ENCODE results near the gene RNF217. TPM values are rescaled to one million over a fixed set of nuclear protein-coding genes. Genes with fewer than 3 reads are reported as not detected.

The RNF217 gene
- total and polyA plus RNA-seq, 2 of the 8 experiments (the other 6 are each of a cell fraction or from before 2014, with no cell fraction given): 2.0 to 8.9 TPM

- no peak overlapping the region; a peak in 1 of 7 replicates for H3K9ac ChIP-seq (replicated peaks in 1 of 4; ENCODE audit: extremely low read depth in 1 of 4, low read depth in 3 of 4, low read length in 3 of 4)
- CTCF ChIA-PET (ENCODE audit: partially characterized antibody): interaction anchor here (1.2 to 3.6 kb wide), 6 partner anchors 9 to 149 kb away, joined by 3 to 18 read pairs (median 5); no protein-coding TSS in a partner anchor
- TF ChIP-seq SIN3A (conservative IDR thresholded peaks at IDR 0.05 in 1 of 2, IDR thresholded peaks at IDR 0.05 in 1 of 2; ENCODE audit: low read depth in 1 of 2, low read length in 2 of 2) (no peak), TAF7 (optimal IDR thresholded peaks at IDR 0.05; ENCODE audit: borderline replicate concordance, low read depth, low read length) (no peak), RFX5 (IDR thresholded peaks at IDR 0.05; ENCODE audit: borderline replicate concordance, low read depth, low read length) (no peak), NRF1 (IDR thresholded peaks at IDR 0.05; ENCODE audit: low read depth, low read length) (no peak), GTF2F1 (IDR thresholded peaks at IDR 0.05; ENCODE audit: borderline replicate concordance, low read depth, low read length) (no peak), NANOG (IDR thresholded peaks at IDR 0.05; ENCODE audit: insufficient read depth, low read depth, low read length, poor library complexity, severe bottlenecking) (no peak), KDM4A (IDR thresholded peaks at IDR 0.05; ENCODE audit: low read depth, low read length, severe bottlenecking) (no peak), SUZ12 (IDR thresholded peaks at IDR 0.05; ENCODE audit: low read length) (no peak), SP2 (IDR thresholded peaks at IDR 0.05; ENCODE audit: low read length) (no peak), PHF8 (conservative IDR thresholded peaks at IDR 0.05; ENCODE audit: low read depth, low read length) (no peak)
Measured at GRCh38 chr6:124963831-124964763, 1.9 kb downstream of the RNF217 start.

More at GRCh38 chr6:124963831-124964763, 1.9 kb downstream of the RNF217 start:
- WGBS, 2 experiments (ENCODE audit: extremely low coverage in 1 of 2, insufficient coverage in 1 of 2, insufficient read length in 1 of 2, insufficient replicate concordance in 2 of 2, low coverage in 1 of 2, low lambda C conversion rate in 2 of 2, missing lambda C conversion rate in 1 of 2): 76% methylated on average over 6 of the region's 6 CpGs; no CpG with 5 or more reads in 1 of the 2 experiments
- Histone ChIP-seq H2AFZ (ENCODE audit: low read length) (no peak overlapping the region), H3K27ac (ENCODE audit: low read depth, low read length) (no peak overlapping the region), H3K4me2 (ENCODE audit: insufficient read depth in 1 of 2, low read depth in 2 of 2, low read length in 2 of 2) (peak overlapping the region; percentile 92 to 95), H4K20me1 (replicated peaks in 1 of 2; ENCODE audit: control insufficient read depth in 1 of 2, insufficient read depth in 2 of 2, low read length in 2 of 2) (no peaks in the 10 kb centered on the region), H2BK12ac (ENCODE audit: low read depth, low read length) (0 out of 2 replicates have a peak overlapping the region, but pooled peaks have one; percentile 28), H3K56ac (replicated peaks; ENCODE audit: insufficient read length, low read depth, low read length) (no peak overlapping the region), H3K4me3 (ENCODE audit: extremely low read depth in 1 of 4, insufficient read depth in 2 of 4, low read depth in 3 of 4, low read length in 4 of 4) (peak overlapping the region in 2 of 4 experiments; percentile 89 to 92; a peak in 3 of 8 replicates), H4K5ac (ENCODE audit: insufficient read length, low read depth, low read length) (no peak overlapping the region), H4K8ac (ENCODE audit: extremely low read depth, insufficient read depth, low read length) (no peak overlapping the region), H2BK120ac (replicated peaks; ENCODE audit: low read depth, low read length) (no peak overlapping the region), H3K14ac (ENCODE audit: insufficient read length) (no peak overlapping the region), H3K27me3 (replicated peaks in 1 of 4; ENCODE audit: control insufficient read depth in 3 of 4, extremely low read depth in 1 of 4, insufficient read depth in 3 of 4, low read length in 3 of 4) (peaks cover 0 to 5% (median 2%) of the 10 kb centered on the region in 4 experiments; a peak in 2 of 7 replicates), H3K23ac (ENCODE audit: insufficient read length) (no peak overlapping the region), H2AK5ac (ENCODE audit: low read depth, low read length) (no peak overlapping the region), H2BK20ac (ENCODE audit: low read length) (no peak overlapping the region), H3K79me2 (ENCODE audit: control insufficient read depth in 1 of 2, insufficient read depth in 2 of 2, low read length in 2 of 2) (peaks cover 0 to 15% of the 10 kb centered on the region in 2 experiments; a peak in 2 of 4 replicates), H4K91ac (replicated peaks; ENCODE audit: insufficient read length, low read length) (no peak overlapping the region), H2BK15ac (ENCODE audit: low read length) (no peak overlapping the region), H3K23me2 (ENCODE audit: low read depth, low read length) (peaks cover 2% of the 10 kb centered on the region), H3K4me1 (replicated peaks in 1 of 4; ENCODE audit: control insufficient read depth in 3 of 4, insufficient read depth in 4 of 4, low read length in 3 of 4) (peaks cover 0 to 2% (median 0%) of the 10 kb centered on the region in 4 experiments; a peak in 2 of 7 replicates), H3K18ac (ENCODE audit: extremely low read depth, low read length) (no peak overlapping the region), H3K79me1 (ENCODE audit: low read depth, low read length) (no peaks in the 10 kb centered on the region), H3K4ac (replicated peaks; ENCODE audit: insufficient read length, low read depth, low read length) (no peak overlapping the region), H3K9me3 (ENCODE audit: insufficient read depth in 2 of 2, low read depth in 1 of 2, low read length in 1 of 2) (no peaks in the 10 kb centered on the region), H2BK5ac (ENCODE audit: low read depth, low read length) (no peak overlapping the region), H3K36me3 (ENCODE audit: control insufficient read depth in 2 of 4, insufficient read depth in 4 of 4, low read length in 3 of 4) (no peaks in the 10 kb centered on the region)
- FAIRE-seq (no peak), DNase-seq (ENCODE audit: low read depth in 1 of 2, low spot score in 2 of 2) (no peak)
- POLR2A ChIA-PET (ENCODE audit: partially characterized antibody): interaction anchor here (1.1 to 1.7 kb wide), 2 partner anchors 9 to 38 kb away, joined by 3 to 9 read pairs; no protein-coding TSS in a partner anchor

Measured in H1 (cell line).